K562 (cell line): ENCODE data around the gene TENM4. TPM values are rescaled to one million over a fixed set of nuclear protein-coding genes. Genes with fewer than 3 reads are reported as not detected.

Experiments used
- ATAC-seq: fragments of 200-7000 bp; cut with Tn5 transposase; 3 replicates; pipeline ENCODE4 v1.9.1; 2020; ENCODE audit warnings: moderate library complexity
- BruUV-seq: library from RNA; stranded (reverse); fragments of 400-500 nt; replicated peaks from 2 replicates; lab custom pipeline; 2021; lab: Mats Ljungman, UMichigan
- CTCF ChIA-PET: fragments of 300-600 bp; formaldehyde crosslinking; extraction: SDS; loops from one replicate; lab custom pipeline; 2021; ENCODE audit warnings: low intra/inter-chr PET ratio; lab: Yijun Ruan, JAX
- POLR2A ChIA-PET: fragments of 300-600, 350-650 bp; sonication (Branson Sonifier 250); formaldehyde crosslinking; extraction: SDS; loops from one replicate; lab custom pipeline; 2021; ENCODE audit warnings: antibody characterized with exemption, inconsistent platforms; lab: Yijun Ruan, JAX
- DNase-seq, 4 experiments: peaks; one replicate each; pipeline versions ENCODE4 v3.0.0 to v3.0.0-alpha.2; 2011 to 2018; ENCODE audit warnings: low spot score in 3 of 4, mixed read lengths in 3 of 4; ENCODE audit errors: extremely low read depth in 1 of 4
- FAIRE-seq: peaks from 2 replicates; lab custom pipeline; 2011; peaks lifted over from hg19 to GRCh38; lab: Jason Lieb, UNC
- H2AFZ ChIP-seq: 2 replicates; pipeline ENCODE4 v1.6.0; 2011; ENCODE audit warnings: low read depth, low read length, control low read depth, inconsistent platforms
- H3K27ac ChIP-seq: fragments of 200-600 bp; 3 replicates; pipeline ENCODE4 v1.8.0; 2011; ENCODE audit warnings: low read depth, mild to moderate bottlenecking, control low read depth, inconsistent platforms, low read length, moderate library complexity, mixed read lengths; ENCODE audit errors: extremely low read depth
- H3K27me3 ChIP-seq, 2 experiments: fragments of 300-600 bp in 1 of 2; 2 replicates in 1 of 2; 3 replicates in 1 of 2; pipeline versions ENCODE4 v1.6.0 to v1.8.0; 2011; ENCODE audit warnings: inconsistent platforms in 2 of 2, low read length in 2 of 2, mild to moderate bottlenecking in 1 of 2, mixed read lengths in 1 of 2, moderate library complexity in 1 of 2; ENCODE audit not compliant: control insufficient read depth in 2 of 2, insufficient read depth in 2 of 2
- H3K36me3 ChIP-seq: fragments of 300-600 bp; 3 replicates; pipeline ENCODE4 v1.8.0; 2011; ENCODE audit warnings: mild to moderate bottlenecking, low read length, inconsistent platforms; ENCODE audit not compliant: control insufficient read depth, insufficient read depth
- H3K4me1 ChIP-seq, 2 experiments: fragments of 200-600 bp in 1 of 2; replicated peaks in 1 of 2; 2 replicates in 1 of 2; 3 replicates in 1 of 2; pipeline versions ENCODE4 v1.5.1 to v1.8.0; 2011; ENCODE audit warnings: inconsistent platforms in 2 of 2, low read length in 2 of 2, mild to moderate bottlenecking in 1 of 2, mixed read lengths in 1 of 2, moderate library complexity in 1 of 2; ENCODE audit not compliant: control insufficient read depth in 2 of 2, insufficient read depth in 2 of 2
- H3K4me2 ChIP-seq: 2 replicates; pipeline ENCODE4 v1.6.1; 2011; ENCODE audit warnings: low read length, control low read depth, inconsistent platforms, mixed read lengths; ENCODE audit not compliant: insufficient read depth
- H3K4me3 ChIP-seq: fragments of 200-600 bp; sonication (generic), shearing (Covaris generic); 2 replicates; pipeline ENCODE4 v1.5.1; 2016; ENCODE audit warnings: control low read depth, inconsistent platforms
- H3K79me2 ChIP-seq: fragments of 200-600 bp; 3 replicates; pipeline ENCODE4 v1.8.0; 2011; ENCODE audit warnings: low read length, inconsistent platforms; ENCODE audit not compliant: control insufficient read depth, insufficient read depth
- H3K9ac ChIP-seq, 2 experiments: 2 replicates each; pipeline versions ENCODE4 v1.6.0 to v1.6.1; 2011; ENCODE audit warnings: low read depth in 2 of 2, low read length in 2 of 2, control low read depth in 1 of 2, inconsistent platforms in 1 of 2, mild to moderate bottlenecking in 1 of 2, mixed read lengths in 1 of 2; ENCODE audit not compliant: insufficient read depth in 1 of 2
- H3K9me1 ChIP-seq: one replicate; pipeline ENCODE4 v1.6.0; 2011; ENCODE audit warnings: inconsistent platforms, mild to moderate bottlenecking, low read length, moderate library complexity; ENCODE audit not compliant: control insufficient read depth, insufficient read depth
- H3K9me3 ChIP-seq: replicated peaks from 2 replicates; pipeline ENCODE4 v1.5.1; 2011; ENCODE audit warnings: low read depth, low read length, inconsistent platforms; ENCODE audit not compliant: control insufficient read depth, insufficient read depth
- H4K20me1 ChIP-seq: replicated peaks from 2 replicates; pipeline ENCODE4 v1.6.1; 2011; ENCODE audit warnings: low read length, inconsistent platforms, mixed read lengths; ENCODE audit not compliant: control insufficient read depth, insufficient read depth
- E2F5 ChIP-seq: sonication (generic); formaldehyde crosslinking; IDR thresholded peaks from 2 replicates; pipeline ENCODE4 v1.8.0; 2022; ENCODE audit warnings: mild to moderate bottlenecking, missing genetic modification reagents
- HNRNPK ChIP-seq: fragments of 200-400 bp; formaldehyde crosslinking; IDR thresholded peaks from one replicate; pipeline ENCODE4 v1.6.1; 2018; ENCODE audit warnings: mild to moderate bottlenecking, low read depth, low read length; ENCODE audit not compliant: poor library complexity, severe bottlenecking
- NEUROD1 ChIP-seq: fragments of 150-350 bp; IDR thresholded peaks from 2 replicates; pipeline ENCODE4 v1.6.1; 2014; ENCODE audit warnings: borderline replicate concordance, low read length, low read depth; ENCODE audit not compliant: partially characterized antibody
- RBM14 ChIP-seq: fragments of 200-400 bp; formaldehyde crosslinking; IDR thresholded peaks from 2 replicates; pipeline ENCODE4 v1.6.1; 2018; ENCODE audit warnings: low read depth, mild to moderate bottlenecking, low read length, moderate library complexity, borderline replicate concordance; ENCODE audit not compliant: insufficient read depth
- ZNF398 ChIP-seq: fragments of 250-450 bp; sonication (Bioruptor Pico); IDR thresholded peaks from 2 replicates; pipeline ENCODE4 v1.8.0; 2021; ENCODE audit warnings: moderate library complexity, mild to moderate bottlenecking, inconsistent platforms
- WGBS: fragments of 100-300 bp; shearing (Covaris generic); methylation state at CpG from one replicate; pipeline ENCODE4 v1.1.6; 2016; ENCODE audit warnings: low coverage, mixed read lengths; ENCODE audit not compliant: insufficient coverage; ENCODE audit errors: missing lambda C conversion rate; 5-methylcytosine and 5-hydroxymethylcytosine counted together
- in situ Hi-C: fragments of 300-500 bp; cut with MboI; formaldehyde crosslinking; loops from 4 replicates; pipeline ENCODE4 v1.15.0; 2018; ENCODE audit warnings: inconsistent platforms, mixed read lengths
- intact Hi-C: fragments of 100-400 bp; cut with micrococcal nuclease; formaldehyde crosslinking; loops from 2 replicates; pipeline ENCODE4 v1.14.2; 2022
- polyA plus RNA-seq, 8 experiments: library from polyadenylated mRNA; depleted of rRNA in 4 of 8; stranded (reverse) in 5 of 8; unstranded in 3 of 8; fragments of >200 nt; fragmentation: Nextera tagmentation in 2 of 8; fragmentation: Illumina TruSeq in 1 of 8; extraction: Ambion mirVana in 2 of 8; extraction: Trizol in 1 of 8; gene quantifications; 2 replicates each; pipeline versions ENCODE4 v1.2.1 to v1.2.3, GENCODE V29; 2011 to 2014; ENCODE audit warnings: inconsistent platforms in 1 of 8, missing spikeins in 1 of 8
- total RNA-seq, 7 experiments: library from RNA; depleted of rRNA in 6 of 7; stranded (reverse); fragments of >200 nt in 6 of 7; fragmentation: Illumina TruSeq in 2 of 7; extraction: Trizol in 2 of 7; gene quantifications; 2 replicates each; pipeline versions ENCODE4 v1.2.1 to v1.2.3, GENCODE V29; 2011 to 2021; ENCODE audit warnings: low replicate concordance in 1 of 7
- TF ChIP-seq, protein P1 (sequence below): IDR thresholded peaks from 2 replicates; pipeline ENCODE4 v1.6.1; 2016; ENCODE audit warnings: missing genetic modification characterization, missing compliant biosample characterization
- TF ChIP-seq, protein P2 (sequence below): sonication (generic); formaldehyde crosslinking; IDR thresholded peaks from 2 replicates; pipeline ENCODE4 v1.8.0; 2022; ENCODE audit warnings: mild to moderate bottlenecking, missing genetic modification reagents

TENM4 gene
- total and polyA plus RNA-seq, 9 of the 15 experiments (the other 6 are each of a cell fraction or from before 2014, with no cell fraction given) = 0.16 TPM; not detected in 8

GRCh38 chr11:78952890-78953289 is 487.9 kb downstream of the TENM4 start:
- H4K20me1 ChIP-seq = peaks cover 2% of the 10 kb centered on the region; the same call in 1 of the 2 replicates
- in situ Hi-C loops = no loop called here
- intact Hi-C loops = no loop called here
- H3K27ac ChIP-seq = no peak overlapping the region
- H3K4me1 ChIP-seq = no peaks in the 10 kb centered on the region
- H3K9me3 ChIP-seq = no peaks in the 10 kb centered on the region
- no peak overlapping the region for H3K4me3 ChIP-seq
- FAIRE-seq (no peak), DNase-seq (no peak), ATAC-seq (no peak)
- no peak overlapping the region for H2AFZ ChIP-seq
- H3K4me2 ChIP-seq = no peak overlapping the region
- peaks cover 0 to 7% of the 10 kb centered on the region in 2 experiments; a peak in 2 of 5 replicates for H3K27me3 ChIP-seq
- H3K36me3 ChIP-seq = no peaks in the 10 kb centered on the region
- TF ChIP-seq E2F5 (CRISPR knock-in tag) = no peak
- TF ChIP-seq HNRNPK = no peak
- TF ChIP-seq NEUROD1 = no peak
- TF ChIP-seq, protein P1, sequence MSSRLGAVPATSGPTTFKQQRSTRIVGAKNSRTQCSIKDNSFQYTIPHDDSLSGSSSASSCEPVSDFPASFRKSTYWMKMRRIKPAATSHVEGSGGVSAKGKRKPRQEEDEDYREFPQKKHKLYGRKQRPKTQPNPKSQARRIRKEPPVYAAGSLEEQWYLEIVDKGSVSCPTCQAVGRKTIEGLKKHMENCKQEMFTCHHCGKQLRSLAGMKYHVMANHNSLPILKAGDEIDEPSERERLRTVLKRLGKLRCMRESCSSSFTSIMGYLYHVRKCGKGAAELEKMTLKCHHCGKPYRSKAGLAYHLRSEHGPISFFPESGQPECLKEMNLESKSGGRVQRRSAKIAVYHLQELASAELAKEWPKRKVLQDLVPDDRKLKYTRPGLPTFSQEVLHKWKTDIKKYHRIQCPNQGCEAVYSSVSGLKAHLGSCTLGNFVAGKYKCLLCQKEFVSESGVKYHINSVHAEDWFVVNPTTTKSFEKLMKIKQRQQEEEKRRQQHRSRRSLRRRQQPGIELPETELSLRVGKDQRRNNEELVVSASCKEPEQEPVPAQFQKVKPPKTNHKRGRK (tag) = no peak
- TF ChIP-seq, protein P2, sequence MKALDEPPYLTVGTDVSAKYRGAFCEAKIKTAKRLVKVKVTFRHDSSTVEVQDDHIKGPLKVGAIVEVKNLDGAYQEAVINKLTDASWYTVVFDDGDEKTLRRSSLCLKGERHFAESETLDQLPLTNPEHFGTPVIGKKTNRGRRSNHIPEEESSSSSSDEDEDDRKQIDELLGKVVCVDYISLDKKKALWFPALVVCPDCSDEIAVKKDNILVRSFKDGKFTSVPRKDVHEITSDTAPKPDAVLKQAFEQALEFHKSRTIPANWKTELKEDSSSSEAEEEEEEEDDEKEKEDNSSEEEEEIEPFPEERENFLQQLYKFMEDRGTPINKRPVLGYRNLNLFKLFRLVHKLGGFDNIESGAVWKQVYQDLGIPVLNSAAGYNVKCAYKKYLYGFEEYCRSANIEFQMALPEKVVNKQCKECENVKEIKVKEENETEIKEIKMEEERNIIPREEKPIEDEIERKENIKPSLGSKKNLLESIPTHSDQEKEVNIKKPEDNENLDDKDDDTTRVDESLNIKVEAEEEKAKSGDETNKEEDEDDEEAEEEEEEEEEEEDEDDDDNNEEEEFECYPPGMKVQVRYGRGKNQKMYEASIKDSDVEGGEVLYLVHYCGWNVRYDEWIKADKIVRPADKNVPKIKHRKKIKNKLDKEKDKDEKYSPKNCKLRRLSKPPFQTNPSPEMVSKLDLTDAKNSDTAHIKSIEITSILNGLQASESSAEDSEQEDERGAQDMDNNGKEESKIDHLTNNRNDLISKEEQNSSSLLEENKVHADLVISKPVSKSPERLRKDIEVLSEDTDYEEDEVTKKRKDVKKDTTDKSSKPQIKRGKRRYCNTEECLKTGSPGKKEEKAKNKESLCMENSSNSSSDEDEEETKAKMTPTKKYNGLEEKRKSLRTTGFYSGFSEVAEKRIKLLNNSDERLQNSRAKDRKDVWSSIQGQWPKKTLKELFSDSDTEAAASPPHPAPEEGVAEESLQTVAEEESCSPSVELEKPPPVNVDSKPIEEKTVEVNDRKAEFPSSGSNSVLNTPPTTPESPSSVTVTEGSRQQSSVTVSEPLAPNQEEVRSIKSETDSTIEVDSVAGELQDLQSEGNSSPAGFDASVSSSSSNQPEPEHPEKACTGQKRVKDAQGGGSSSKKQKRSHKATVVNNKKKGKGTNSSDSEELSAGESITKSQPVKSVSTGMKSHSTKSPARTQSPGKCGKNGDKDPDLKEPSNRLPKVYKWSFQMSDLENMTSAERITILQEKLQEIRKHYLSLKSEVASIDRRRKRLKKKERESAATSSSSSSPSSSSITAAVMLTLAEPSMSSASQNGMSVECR (CRISPR knock-in tag) = no peak
- TF ChIP-seq RBM14 = no peak
- no peak for TF ChIP-seq ZNF398 (CRISPR knock-in tag)
- WGBS = 0% methylated on average over 4 of the region's 4 CpGs
- H3K79me2 ChIP-seq = no peaks in the 10 kb centered on the region
- H3K9me1 ChIP-seq = no peaks in the 10 kb centered on the region
- POLR2A ChIA-PET = no interaction called here
- CTCF ChIA-PET = no interaction called here
- BruUV-seq = no TSS peak
- no peak overlapping the region for H3K9ac ChIP-seq
